GM08714 (cell line): ENCODE data around the gene EIF4E.
"Not testable (repeated sequence)": the region's sequence is repeated elsewhere in the genome, so short reads cannot be mapped to it uniquely, and the experiment has no call there.

Experiments used
- H3K4me3 ChIP-seq: fragments of 200-500 bp; sonication (Bioruptor generic); 2 replicates; pipeline ENCODE4 v1.5.1; 2014; ENCODE audit warnings: mild to moderate bottlenecking, low read length, inconsistent platforms
- ZNF274 ChIP-seq: IDR thresholded peaks from 2 replicates; pipeline ENCODE4 v1.6.1; 2012; ENCODE audit warnings: mild to moderate bottlenecking, low read depth, low read length

Gene EIF4E

GRCh38 chr4:98909646-98910401 lies 19.1 kb downstream of the EIF4E start:
- H3K4me3 ChIP-seq = no peak overlapping the region
- TF ChIP-seq ZNF274 = no peak

GRCh38 chr4:98908703-98909262 lies 20.1 kb downstream of the EIF4E start:
- H3K4me3 ChIP-seq = no peak overlapping the region
- no peak for TF ChIP-seq ZNF274

GRCh38 chr4:98908182-98908581 lies 20.8 kb downstream of the EIF4E start:
- no peak for TF ChIP-seq ZNF274

GRCh38 chr4:98905839-98906238 lies 23.1 kb downstream of the EIF4E start:
- no peak overlapping the region for H3K4me3 ChIP-seq
- no peak for TF ChIP-seq ZNF274

More at GRCh38 chr4:98908182-98908581, 20.8 kb downstream of the EIF4E start:
- H3K4me3 ChIP-seq = no peak overlapping the region

GRCh38 chr4:98905297-98905696 lies 23.6 kb downstream of the EIF4E start:
- no peak for TF ChIP-seq ZNF274

GRCh38 chr4:98903963-98904362 lies 25.0 kb downstream of the EIF4E start:
- H3K4me3 ChIP-seq = no peak overlapping the region
- TF ChIP-seq ZNF274 = no peak

More at GRCh38 chr4:98905297-98905696, 23.6 kb downstream of the EIF4E start:
- H3K4me3 ChIP-seq = no peak overlapping the region

- H3K4me3 ChIP-seq = no peak overlapping the region
- no peak for TF ChIP-seq ZNF274
These were observed 25.4 kb downstream of the EIF4E start for GRCh38 chr4:98903561-98903960.

GRCh38 chr4:98899277-98899676 lies 29.7 kb downstream of the EIF4E start:
- TF ChIP-seq ZNF274 = no peak
- no peak overlapping the region for H3K4me3 ChIP-seq

- TF ChIP-seq ZNF274 = no peak
These were observed 37.2 kb downstream of the EIF4E start for GRCh38 chr4:98891478-98892337.

GRCh38 chr4:98890702-98891455 lies 38.1 kb downstream of the EIF4E start:
- TF ChIP-seq ZNF274 = no peak
- no peak overlapping the region for H3K4me3 ChIP-seq

More at GRCh38 chr4:98891478-98892337, 37.2 kb downstream of the EIF4E start:
- no peak overlapping the region for H3K4me3 ChIP-seq

GRCh38 chr4:98887145-98887544 lies 41.8 kb downstream of the EIF4E start:
- no peak for TF ChIP-seq ZNF274
- no peak overlapping the region for H3K4me3 ChIP-seq

- not testable (repeated sequence) for H3K4me3 ChIP-seq
These were observed 42.6 kb downstream of the EIF4E start for GRCh38 chr4:98886382-98886781.

- not testable (repeated sequence) for H3K4me3 ChIP-seq
These were observed 48.0 kb downstream of the EIF4E start for GRCh38 chr4:98880884-98881283.

GRCh38 chr4:98879515-98879914 lies 49.4 kb downstream of the EIF4E start:
- H3K4me3 ChIP-seq = no peak overlapping the region
- TF ChIP-seq ZNF274 = no peak
